Measurements from ENCODE around the gene TXNDC12.
"Not testable (repeated sequence)": the region's sequence is repeated elsewhere in the genome, so short reads cannot be mapped to it uniquely, and the experiment has no call there.

GRCh38 chr1:52045666-52046195, 9.3 kb downstream of the TXNDC12 start:
- TF ChIP-seq, protein P1, sequence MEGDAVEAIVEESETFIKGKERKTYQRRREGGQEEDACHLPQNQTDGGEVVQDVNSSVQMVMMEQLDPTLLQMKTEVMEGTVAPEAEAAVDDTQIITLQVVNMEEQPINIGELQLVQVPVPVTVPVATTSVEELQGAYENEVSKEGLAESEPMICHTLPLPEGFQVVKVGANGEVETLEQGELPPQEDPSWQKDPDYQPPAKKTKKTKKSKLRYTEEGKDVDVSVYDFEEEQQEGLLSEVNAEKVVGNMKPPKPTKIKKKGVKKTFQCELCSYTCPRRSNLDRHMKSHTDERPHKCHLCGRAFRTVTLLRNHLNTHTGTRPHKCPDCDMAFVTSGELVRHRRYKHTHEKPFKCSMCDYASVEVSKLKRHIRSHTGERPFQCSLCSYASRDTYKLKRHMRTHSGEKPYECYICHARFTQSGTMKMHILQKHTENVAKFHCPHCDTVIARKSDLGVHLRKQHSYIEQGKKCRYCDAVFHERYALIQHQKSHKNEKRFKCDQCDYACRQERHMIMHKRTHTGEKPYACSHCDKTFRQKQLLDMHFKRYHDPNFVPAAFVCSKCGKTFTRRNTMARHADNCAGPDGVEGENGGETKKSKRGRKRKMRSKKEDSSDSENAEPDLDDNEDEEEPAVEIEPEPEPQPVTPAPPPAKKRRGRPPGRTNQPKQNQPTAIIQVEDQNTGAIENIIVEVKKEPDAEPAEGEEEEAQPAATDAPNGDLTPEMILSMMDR (IDR thresholded peaks at IDR 0.05): not testable (repeated sequence)
- TF ChIP-seq EP300, POLR2AphosphoS5 (IDR thresholded peaks at IDR 0.05): not testable (repeated sequence)
